NCI-H1105 treated with DMSO at 0.1 percent for 48 hours (cell line): ENCODE data around the gene ERBB4.

Experiments used
- DNase-seq: peaks from one replicate; lab custom pipeline; 2025; lab: John Stamatoyannopoulos, UW

The ERBB4 gene

DNA sequence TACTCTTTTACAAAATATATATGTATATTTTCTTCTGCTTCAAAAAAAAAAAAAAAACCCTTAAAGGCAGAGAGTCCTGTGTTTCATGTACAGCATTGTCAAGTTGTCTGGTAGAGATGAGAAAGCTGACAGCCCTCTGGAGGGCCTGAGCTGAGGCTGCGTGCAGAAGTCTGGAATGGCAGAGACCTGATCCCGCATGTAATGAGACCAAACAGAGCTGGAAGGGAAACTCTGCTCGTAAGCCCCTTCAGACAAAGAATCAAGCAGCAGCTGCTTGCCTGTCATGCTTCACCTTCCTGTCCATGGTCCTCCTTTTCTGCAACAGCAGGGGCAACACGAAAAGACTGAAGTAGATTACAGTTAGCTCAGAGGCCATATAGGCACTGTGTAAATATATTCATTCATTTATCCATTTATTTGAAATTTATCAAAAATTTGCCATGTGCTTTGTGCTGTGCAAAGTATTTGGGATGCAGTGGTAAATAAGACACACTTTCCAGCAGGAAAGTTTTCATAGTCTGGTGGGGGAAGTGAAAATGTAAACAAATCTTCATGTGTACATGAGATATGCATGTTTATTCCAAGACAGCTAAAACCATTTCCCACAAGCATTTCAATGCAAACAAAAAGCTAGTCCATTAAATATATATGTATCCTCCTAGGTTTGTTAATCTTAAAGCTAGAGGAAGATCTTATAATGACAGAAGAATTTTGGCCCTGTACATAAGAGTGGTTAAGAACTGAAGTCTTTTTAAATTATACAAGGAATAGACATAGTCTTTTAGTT lies 1069.5 kb downstream of the ERBB4 start:
- no peak for DNase-seq

DNA sequence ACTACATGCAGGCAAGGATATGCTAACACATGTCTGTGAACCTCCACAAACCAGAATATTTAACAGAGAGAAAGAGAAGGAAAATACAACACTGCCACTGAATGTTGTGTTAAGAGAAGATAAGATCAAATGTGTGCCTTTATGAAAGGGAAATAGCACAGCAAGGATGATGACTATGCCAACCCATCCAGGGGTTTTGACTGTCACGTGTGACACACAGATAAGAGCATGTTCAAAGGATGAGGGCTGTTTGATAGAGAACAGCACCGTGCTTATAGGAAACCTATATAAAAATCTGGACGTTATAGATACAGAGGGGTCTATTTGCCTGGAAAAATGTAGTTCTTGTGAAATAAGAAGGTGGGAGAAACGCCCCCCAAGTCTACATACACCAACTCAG lies 1070.4 kb downstream of the ERBB4 start:
- no peak for DNase-seq

DNA sequence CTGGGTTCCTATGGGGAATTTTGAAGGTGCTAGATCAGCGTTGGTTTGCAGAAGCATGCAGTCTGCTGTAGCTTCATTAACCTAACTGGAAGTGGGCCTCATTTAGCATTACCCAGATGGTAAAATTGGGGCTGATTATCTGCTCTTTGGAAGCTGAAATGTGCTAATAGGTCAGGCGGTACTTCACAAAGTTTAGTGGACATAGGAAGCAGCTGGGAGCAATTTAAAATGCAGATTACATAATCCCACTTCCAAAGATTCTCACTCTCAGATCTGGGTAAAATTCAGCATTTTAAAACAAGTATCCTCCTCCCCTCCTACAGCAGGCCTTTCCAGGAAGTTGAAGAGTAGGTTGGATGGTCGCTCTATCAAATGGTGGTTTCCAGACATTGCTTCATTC lies 1075.2 kb downstream of the ERBB4 start:
- DNase-seq = no peak

DNA sequence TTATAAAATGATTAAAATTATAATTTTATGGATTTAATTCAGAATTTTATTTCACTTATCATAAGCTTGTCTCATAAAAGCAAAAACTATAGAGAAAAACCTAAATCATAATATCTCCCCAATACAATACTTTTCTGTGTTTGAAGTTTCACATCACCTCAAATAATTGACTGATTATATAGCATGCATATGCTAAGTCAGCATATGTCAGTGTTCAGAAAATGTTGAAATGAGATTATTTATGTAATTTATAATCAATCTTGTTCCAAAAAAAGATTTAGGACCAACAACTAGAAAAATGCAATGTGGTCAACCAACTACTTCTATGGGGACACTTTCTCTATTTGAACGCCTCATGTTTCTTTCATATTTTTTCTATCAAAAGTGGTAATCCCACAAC lies 1079.6 kb downstream of the ERBB4 start:
- DNase-seq = no peak

DNA sequence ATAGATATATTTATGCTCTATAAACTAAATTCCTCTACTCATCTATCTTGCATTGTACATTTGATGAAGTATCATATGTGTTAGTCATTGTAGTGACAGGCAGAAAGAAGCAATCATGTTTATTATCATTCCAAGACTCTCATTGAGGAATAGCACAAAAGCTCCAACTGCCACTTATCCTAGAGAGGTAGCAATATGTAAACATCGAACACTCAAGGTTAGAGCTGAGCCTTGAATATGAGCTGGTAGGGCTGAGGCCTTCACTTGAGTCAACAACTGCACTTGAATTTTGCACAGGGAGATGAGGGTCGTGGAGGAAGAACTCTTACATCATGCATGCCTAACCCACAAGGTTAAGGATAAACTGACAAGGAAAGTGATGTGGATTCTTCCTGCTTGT lies 1081.3 kb downstream of the ERBB4 start:
- DNase-seq = no peak

DNA sequence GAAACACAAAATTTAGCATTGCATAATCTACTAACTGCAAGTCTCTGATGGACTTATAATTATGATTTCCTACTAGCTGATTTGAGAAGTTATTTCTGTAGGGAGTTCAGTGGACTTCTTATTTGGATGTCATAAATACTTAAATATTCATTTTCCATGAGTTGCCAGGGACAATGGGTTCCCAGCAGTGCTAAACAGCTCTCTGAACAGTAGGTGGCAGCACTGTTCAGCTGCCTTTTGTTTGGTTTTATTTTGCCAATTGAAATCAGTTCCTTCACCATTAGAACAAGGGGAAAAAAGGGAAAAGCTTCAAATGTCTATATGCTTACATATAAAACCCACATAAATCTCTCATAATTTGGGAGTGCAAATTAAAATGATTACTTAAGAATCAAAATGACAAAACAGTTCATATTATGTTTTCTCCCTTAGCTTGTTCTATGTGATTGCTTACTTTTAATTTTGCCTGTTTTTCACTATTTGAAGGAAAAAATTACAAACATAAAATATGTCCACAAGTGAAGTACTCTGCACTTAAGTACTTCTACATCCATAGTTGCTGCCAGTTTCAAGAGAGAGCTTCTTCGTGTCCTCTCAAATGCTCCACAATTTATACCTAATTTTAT lies 1083.3 kb downstream of the ERBB4 start:
- peak; percentile 70 for DNase-seq

DNA sequence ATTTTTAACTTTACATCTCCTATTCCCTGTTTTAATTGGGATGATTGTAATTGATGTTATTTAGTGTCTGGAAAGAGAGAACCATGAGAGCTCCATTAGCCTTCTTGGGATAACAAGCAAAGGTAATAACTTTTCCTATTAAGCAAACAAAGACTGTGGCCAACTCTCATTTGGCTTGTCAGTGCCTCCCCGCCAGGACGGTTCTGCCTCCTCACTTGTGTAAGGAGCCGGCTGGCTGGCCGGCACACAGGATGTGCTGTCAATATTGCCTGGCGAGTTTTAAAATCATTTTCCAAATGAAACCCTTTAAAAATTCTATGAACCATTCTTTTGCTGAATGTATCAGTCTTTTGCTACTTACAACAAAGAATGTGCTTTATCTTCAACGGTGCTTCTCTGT lies 1083.9 kb downstream of the ERBB4 start:
- peak; percentile 89 for DNase-seq

DNA sequence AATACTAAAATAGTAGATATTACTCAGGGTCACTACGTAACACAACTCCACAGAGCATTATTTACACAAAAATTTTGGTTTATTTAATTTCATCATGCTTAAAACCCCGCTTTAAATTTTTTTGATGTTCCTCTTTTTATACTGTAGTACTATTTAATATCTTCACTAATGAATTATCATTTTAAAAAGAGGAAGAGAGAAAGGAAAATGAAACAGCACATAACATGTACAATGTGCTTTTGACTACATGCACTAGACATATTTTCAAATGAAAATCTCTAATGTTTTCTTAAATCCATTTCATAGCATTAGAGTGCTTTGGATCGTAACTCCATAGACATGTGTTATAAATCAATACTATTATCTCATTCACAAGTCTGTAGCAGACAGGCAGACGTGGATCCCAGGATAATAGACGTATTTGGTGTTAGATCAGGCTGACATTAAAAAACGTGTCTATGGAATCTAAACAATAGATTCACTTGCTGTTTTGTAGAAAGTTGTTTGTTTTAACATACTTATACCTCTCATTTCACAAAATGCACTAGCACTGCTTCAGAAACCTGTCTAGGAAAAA lies 1085.2 kb downstream of the ERBB4 start:
- peak; percentile 13 for DNase-seq

DNA sequence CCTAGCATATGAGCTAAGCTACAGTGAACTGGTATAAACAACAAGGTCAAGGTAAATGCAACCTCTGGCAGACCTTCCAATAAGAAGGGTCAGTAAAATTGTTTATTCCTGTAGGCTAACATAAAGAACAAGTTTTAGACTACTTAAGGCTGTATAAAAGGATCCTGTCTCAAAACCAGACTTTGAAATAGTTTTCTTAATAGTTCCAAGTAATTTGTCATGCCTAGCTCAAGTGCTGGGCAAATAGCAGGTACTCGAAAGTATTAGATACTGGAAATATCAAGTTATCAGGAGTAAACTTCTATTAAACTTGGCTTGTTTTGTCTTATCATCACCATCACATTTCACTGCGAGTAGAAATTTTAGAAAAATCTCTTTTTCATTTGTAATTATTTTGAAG lies 1087.0 kb downstream of the ERBB4 start:
- no peak for DNase-seq

DNA sequence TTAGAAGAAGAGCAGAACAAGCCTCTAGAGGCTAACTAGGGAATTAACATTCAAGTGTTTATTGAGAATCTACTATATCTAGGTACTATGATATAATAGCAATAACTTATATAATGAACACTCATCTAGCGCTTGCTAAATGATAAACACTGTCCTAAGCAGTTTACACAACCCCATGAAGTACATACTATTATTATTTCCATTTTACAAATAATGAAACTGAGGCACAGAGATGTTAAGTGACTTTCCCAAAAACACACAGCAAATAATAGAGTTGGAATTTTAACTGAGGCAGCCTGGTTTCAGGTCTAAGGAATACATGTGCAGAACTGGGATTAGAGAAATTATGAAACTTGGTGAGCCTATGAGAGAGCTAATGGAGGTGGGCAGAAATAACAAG lies 1088.8 kb downstream of the ERBB4 start:
- no peak for DNase-seq

DNA sequence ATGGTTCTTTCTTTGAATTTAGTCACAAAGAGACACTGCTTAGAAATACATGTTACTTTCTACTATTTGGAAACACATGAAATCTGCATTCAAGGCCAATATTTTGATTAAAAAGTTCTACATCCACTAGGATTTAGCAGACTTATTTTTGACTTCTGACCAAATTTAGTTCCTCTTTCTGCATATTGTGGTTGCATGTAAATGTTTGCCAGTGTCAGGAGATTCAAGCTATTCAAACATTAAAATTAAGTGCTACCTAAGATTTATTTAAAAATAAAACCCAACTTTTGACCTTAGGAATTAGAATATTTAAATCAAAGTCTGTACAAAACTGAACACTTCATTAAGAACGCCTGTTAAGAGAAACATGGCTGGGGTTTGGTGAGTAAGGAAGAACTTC lies 1091.1 kb downstream of the ERBB4 start:
- DNase-seq = no peak

DNA sequence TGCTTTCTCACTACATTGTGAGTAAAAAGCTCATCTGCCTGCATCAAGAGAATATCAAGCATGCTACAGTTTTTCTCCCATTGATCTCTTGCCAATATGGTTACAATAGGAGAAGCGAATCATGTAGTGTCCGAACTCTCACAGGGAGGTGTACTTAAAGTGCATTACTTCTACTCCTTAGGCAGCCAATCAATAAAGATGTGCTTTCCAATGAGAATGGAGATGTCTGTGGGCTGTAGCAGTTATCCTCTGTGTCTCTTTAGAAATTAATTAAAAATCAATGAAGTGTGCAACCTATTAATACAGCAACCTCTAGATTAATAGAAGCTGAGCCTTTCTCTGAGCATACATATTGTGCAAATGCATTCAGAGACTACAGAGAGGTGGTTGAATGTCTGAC lies 1098.5 kb downstream of the ERBB4 start:
- DNase-seq = no peak

DNA sequence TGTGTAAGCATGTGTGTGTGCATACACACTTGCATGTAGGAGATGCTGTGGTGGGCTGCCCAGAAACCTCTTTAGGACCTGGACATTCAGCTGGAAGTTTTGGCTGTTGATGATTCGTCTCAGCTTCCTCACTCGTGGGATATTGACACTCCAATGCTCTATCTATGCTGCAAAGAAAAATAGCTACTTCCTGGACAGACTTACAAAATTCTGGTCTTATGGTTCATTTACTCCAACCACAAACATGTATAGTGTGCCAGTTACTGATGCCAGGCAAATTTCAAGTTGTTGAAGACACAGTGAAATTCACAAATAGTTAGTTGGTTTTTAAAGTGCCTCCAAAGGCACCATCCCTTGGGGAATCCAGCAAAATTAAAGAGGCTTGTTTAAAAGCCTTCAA lies 1099.6 kb downstream of the ERBB4 start:
- no peak for DNase-seq

DNA sequence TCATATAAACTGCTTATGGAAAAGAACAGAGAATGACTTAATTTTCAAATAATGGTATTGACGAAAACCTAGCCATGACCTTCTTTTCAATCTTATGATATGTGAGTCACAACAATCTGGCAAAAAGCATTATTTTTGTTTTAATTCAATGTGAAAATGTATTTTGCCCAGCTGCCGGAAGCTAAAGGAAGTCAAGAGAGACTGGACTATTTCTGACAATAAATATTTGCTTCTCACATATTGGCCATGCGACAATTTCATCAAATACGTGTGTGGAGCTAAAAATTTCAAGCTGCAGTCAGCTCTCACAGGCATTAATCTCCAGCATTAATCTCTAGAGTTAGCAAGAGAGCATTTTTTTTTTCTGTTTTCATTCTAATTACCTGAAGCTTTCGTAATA lies 1101.2 kb downstream of the ERBB4 start:
- DNase-seq = no peak

DNA sequence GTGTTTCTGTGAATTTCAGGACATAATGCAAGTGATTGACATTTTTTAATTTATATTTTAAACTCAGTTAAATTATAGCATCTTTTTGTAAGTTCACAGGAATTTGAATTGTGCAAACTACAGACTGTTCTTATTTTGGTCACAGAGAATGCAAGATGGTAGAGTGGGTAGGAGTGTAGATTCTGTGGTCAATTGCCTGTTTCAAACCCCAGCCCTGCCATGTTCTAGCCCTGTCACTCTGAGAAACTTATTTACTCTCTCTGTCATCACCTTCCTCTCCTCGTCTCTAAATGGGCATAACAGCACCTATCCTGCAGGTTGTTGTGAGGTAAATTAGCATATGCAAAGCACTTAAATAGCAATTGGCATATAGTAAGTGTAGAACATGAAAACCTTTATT lies 1102.4 kb downstream of the ERBB4 start:
- DNase-seq = no peak

DNA sequence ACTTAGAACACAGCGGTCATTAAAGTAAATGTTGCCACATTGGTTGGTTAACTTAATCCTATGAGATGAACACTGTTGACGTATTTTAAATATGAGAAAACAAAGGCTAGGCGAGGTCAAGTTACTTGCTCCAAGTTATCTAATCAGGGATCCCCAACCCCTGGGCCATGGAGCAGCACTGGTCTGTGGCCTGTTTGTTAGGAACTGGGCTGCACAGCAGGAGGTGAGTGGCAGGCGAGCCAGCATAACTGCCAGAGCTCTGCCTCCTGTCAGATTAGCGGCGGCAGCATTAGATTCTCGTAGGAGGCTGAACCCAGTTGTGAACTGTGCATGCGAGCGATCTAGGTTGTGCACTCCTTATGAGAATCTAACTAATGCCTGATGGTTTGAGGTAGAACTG lies 1103.3 kb downstream of the ERBB4 start:
- DNase-seq = no peak

DNA sequence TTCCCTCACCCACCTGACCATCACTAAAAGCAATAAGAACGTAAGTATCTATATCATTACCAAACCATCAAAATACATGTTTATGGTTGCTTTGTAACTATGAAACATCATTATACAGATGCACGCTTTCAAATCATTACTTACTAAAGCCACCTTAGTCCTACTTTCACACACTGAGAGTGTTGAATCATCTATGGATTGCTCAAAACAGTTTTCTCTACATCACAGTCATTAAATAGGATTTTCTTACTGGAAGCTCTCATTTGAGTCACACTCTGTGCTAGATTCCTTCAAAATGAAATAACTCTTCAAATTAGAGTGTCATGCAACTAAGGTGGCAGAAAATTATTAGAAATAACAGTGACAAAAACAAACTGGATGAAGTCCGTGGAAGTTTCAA lies 1103.8 kb downstream of the ERBB4 start:
- DNase-seq = no peak

DNA sequence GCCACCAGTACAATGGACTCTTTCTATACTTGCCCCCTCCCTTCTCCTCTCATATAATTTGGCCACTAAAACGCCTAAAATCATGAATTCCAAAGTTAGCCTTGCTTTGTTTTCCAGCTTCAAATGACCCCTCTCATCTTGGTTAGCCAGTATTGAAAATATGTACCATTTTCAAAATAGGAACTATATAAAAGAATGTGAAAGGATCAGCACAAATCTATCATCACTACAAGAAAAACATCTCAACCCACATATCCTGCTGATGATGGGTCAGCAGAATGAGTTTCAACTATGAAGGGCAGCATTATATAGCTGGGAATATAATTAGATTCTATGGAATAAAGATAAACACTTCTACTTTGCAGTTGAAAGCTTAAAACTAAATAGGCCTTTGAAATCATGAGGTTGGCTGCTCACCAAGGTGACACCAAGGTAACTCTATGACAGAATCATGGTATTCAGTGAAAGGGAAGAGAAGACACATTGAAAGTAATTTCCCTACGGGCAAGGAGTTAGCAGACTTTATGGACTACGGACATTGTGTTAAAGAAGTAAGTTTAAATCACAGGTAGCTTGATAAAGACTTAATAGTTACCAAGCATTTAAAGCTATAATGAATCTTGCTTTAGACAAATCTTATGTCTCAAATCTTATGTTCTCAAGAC lies 1109.2 kb downstream of the ERBB4 start:
- no peak for DNase-seq

DNA sequence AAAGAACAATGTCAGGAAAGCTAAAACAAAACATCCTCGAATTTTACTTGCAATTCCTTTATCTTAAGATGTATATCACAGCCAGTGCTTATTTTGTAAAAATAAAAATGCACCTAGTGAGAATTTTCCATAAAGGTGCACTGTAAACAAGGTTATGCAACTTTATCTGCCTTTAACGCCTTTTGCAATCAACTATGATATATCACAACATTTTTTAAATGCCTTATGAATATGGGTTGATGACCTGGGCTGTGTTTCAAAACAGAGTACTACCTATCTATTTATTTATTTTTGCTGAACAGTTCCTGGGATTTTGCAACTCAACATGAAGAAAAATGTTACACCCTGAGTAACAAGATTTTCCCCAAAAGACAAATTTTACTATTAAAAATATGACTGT lies 1112.4 kb downstream of the ERBB4 start:
- DNase-seq = no peak

DNA sequence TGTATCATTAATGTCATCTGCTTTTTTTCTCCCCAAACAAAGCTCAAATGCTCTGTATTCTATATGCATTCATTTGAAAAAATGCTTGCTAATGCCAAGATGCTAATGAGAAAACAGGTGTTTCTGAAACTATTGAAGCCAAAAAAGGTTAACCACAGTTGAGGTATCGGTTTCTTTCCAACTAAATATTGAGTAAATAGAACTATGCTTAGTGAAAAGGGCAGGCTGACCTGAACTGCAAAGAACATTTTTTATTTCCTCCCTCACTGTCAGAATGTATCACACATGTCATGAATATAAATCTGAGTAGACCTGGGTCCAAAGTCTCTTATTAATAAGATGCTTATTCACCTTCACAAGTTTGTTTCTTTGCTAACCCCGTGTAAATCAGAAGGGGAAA lies 1115.6 kb downstream of the ERBB4 start:
- DNase-seq = no peak

DNA sequence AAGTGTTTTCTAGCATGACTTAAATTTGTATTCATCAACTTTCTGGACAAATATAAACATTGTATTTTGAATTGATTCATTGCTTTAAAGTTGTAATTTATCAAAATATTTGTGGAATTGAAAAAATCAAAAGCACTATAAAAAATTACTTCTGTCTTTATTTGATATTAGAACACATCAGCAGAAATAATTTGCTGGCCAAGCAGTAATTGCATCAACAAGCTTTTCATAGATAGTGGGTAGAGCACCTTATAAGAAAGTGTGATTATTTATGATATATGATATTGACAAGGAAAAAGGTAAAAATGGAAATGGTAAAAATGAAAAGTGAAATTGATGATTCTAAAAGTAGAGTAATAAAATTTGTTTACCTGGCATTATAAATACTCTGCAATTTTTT lies 1121.1 kb downstream of the ERBB4 start:
- no peak for DNase-seq

DNA sequence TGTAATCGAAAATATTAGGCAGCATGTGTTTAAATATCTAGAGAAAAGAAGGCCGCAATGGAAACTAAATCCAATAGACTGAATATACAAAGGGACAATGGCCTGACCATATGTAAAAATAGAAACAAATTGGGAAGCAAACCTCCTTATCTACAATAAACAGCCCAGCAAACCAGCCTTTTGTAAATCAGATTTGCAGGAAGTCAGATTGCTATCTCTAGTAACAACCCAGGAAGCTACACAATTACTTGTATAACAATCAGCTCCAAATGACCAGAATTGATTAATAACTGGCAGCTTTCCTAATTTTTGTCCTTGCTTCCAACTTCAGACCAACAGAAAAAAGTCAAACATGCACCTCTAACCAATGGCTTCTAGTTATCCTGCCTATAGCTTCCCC lies 1122.2 kb downstream of the ERBB4 start:
- DNase-seq = no peak

DNA sequence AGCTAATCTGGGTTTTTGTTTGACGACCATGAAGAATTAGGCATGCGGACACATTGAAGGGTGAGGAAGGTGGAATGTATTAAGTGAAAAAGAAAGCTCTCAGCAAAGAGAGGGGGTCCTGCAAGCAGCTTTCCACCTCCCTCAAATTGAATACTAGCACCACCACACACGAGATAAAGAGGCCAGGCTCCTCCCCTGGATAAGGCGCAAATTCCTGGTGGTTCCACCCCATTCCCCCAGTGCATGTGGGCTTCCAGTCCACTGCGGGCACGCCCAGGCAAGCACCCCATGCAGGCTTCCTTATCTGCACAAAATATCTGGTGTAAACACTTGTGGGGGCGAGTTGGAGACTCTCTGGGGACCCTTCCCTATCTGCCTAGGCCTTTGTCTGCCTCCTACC lies 1124.9 kb downstream of the ERBB4 start:
- DNase-seq = no peak
